HepG2 (cell line): ENCODE results near the gene FHIT. TPM values are rescaled to one million over a fixed set of nuclear protein-coding genes. Genes with fewer than 3 reads are reported as not detected.

Experiments
- ATAC-seq: fragments of 200-7000 bp; cut with Tn5 transposase; 3 replicates; pipeline ENCODE4 v1.9.1; 2020; ENCODE audit warnings: mild to moderate bottlenecking, moderate library complexity
- BruUV-seq: library from RNA; stranded (reverse); fragments of 400-500 nt; replicated peaks from 2 replicates; lab custom pipeline; 2021; lab: Mats Ljungman, UMichigan
- CTCF ChIA-PET: fragments of 300-600 bp; formaldehyde crosslinking; extraction: SDS; loops from one replicate; lab custom pipeline; 2021; ENCODE audit warnings: low total read pairs, inconsistent platforms, low intra/inter-chr PET ratio; lab: Yijun Ruan, JAX
- POLR2A ChIA-PET: fragments of 350-600 bp; sonication (Branson Sonifier 250); formaldehyde crosslinking; loops from one replicate; lab custom pipeline; 2020; ENCODE audit warnings: antibody characterized with exemption, inconsistent platforms; lab: Yijun Ruan, JAX
- DNase-seq: peaks from one replicate; pipeline ENCODE4 v3.0.0-alpha.2; 2015; ENCODE audit warnings: low spot score
- FAIRE-seq: peaks from 3 replicates; lab custom pipeline; 2011; peaks lifted over from hg19 to GRCh38; lab: Jason Lieb, UNC
- H2AFZ ChIP-seq: one replicate; pipeline ENCODE4 v1.6.1; 2011; ENCODE audit warnings: low read length, inconsistent platforms
- H3K27ac ChIP-seq: fragments of 300-600 bp; 3 replicates; pipeline ENCODE4 v1.8.0; 2011; ENCODE audit warnings: mixed run types, mild to moderate bottlenecking, mixed read lengths, low read length, inconsistent platforms; ENCODE audit not compliant: insufficient read depth; ENCODE audit errors: extremely low read length
- H3K27me3 ChIP-seq, 2 experiments: fragments of 200-600 bp in 1 of 2; 2 replicates in 1 of 2; 3 replicates in 1 of 2; pipeline versions ENCODE4 v1.6.0 to v1.8.0; 2011; ENCODE audit warnings: low read length in 2 of 2, mild to moderate bottlenecking in 2 of 2, moderate library complexity in 2 of 2, inconsistent platforms in 1 of 2; ENCODE audit not compliant: insufficient read depth in 2 of 2, control insufficient read depth in 1 of 2
- H3K36me3 ChIP-seq, 2 experiments: fragments of 200-600 bp in 1 of 2; replicated peaks in 1 of 2; 2 replicates in 1 of 2; 3 replicates in 1 of 2; pipeline versions ENCODE4 v1.5.1 to v1.8.0; 2011; ENCODE audit warnings: low read length in 2 of 2, inconsistent platforms in 1 of 2; ENCODE audit not compliant: insufficient read depth in 2 of 2, control insufficient read depth in 1 of 2
- H3K4me1 ChIP-seq: 2 replicates; pipeline ENCODE4 v1.5.1; 2012; ENCODE audit warnings: low read length, inconsistent platforms; ENCODE audit not compliant: insufficient read depth
- H3K4me2 ChIP-seq: 2 replicates; pipeline ENCODE4 v1.6.0; 2011; ENCODE audit warnings: low read depth, low read length, inconsistent platforms
- H3K4me3 ChIP-seq, 3 experiments: fragments of 200-600 bp in 1 of 3; sonication (generic), shearing (Covaris generic) in 1 of 3; replicated peaks in 1 of 3; 2 replicates each; pipeline ENCODE4 v1.5.1; 2011 to 2016; ENCODE audit warnings: low read length in 3 of 3, inconsistent platforms in 2 of 3, low read depth in 2 of 3, mild to moderate bottlenecking in 2 of 3, control low read depth in 1 of 3, mixed read lengths in 1 of 3; ENCODE audit not compliant: insufficient read depth in 1 of 3
- H3K79me2 ChIP-seq: one replicate; pipeline ENCODE4 v1.6.1; 2011; ENCODE audit warnings: low read length, inconsistent platforms; ENCODE audit not compliant: insufficient read depth
- H3K9ac ChIP-seq: 2 replicates; pipeline ENCODE4 v1.6.0; 2011; ENCODE audit warnings: mild to moderate bottlenecking, low read depth, low read length, inconsistent platforms; ENCODE audit not compliant: insufficient read depth
- H3K9me3 ChIP-seq: 2 replicates; pipeline ENCODE4 v1.5.1; 2012; ENCODE audit warnings: mild to moderate bottlenecking, low read length
- H4K20me1 ChIP-seq: 2 replicates; pipeline ENCODE4 v1.6.0; 2011; ENCODE audit warnings: inconsistent platforms, mild to moderate bottlenecking, low read length, moderate library complexity; ENCODE audit not compliant: insufficient read depth
- ARHGAP35 ChIP-seq: sonication (generic); formaldehyde crosslinking; IDR thresholded peaks from 2 replicates; pipeline ENCODE4 v1.9.0; 2022; ENCODE audit warnings: mild to moderate bottlenecking, inconsistent platforms, moderate library complexity, missing genetic modification reagents, borderline replicate concordance
- CBX5 ChIP-seq: sonication (generic); formaldehyde crosslinking; IDR thresholded peaks from 2 replicates; pipeline ENCODE4 v1.4.0; 2020; ENCODE audit warnings: missing genetic modification reagents, borderline replicate concordance
- GFI1 ChIP-seq: sonication (generic); formaldehyde crosslinking; IDR thresholded peaks from 2 replicates; pipeline ENCODE4 v1.5.0; 2020; ENCODE audit warnings: missing genetic modification reagents, mild to moderate bottlenecking, borderline replicate concordance
- HNF4A ChIP-seq: sonication (generic); formaldehyde crosslinking; IDR thresholded peaks from 2 replicates; pipeline ENCODE4 v1.4.0; 2020; ENCODE audit warnings: missing genetic modification reagents
- MATR3 ChIP-seq: sonication (generic); formaldehyde crosslinking; IDR thresholded peaks from 2 replicates; pipeline ENCODE4 v1.4.0; 2020; ENCODE audit warnings: missing genetic modification reagents
- PCBP1 ChIP-seq: fragments of 200-400 bp; formaldehyde crosslinking; IDR thresholded peaks from 2 replicates; pipeline ENCODE4 v1.6.1; 2017; ENCODE audit warnings: mild to moderate bottlenecking, low read depth, low read length, borderline replicate concordance
- PRDM10 ChIP-seq: sonication (generic); formaldehyde crosslinking; IDR thresholded peaks from 2 replicates; pipeline ENCODE4 v1.4.0; 2020; ENCODE audit warnings: low read depth, missing genetic modification reagents
- PTBP1 ChIP-seq: fragments of 200-400 bp; formaldehyde crosslinking; IDR thresholded peaks from 2 replicates; pipeline ENCODE4 v1.6.1; 2018; ENCODE audit warnings: low read length, low read depth; ENCODE audit not compliant: poor library complexity, severe bottlenecking
- YEATS2 ChIP-seq: sonication (generic); formaldehyde crosslinking; IDR thresholded peaks from 2 replicates; pipeline ENCODE4 v1.4.0; 2020; ENCODE audit warnings: missing genetic modification reagents, borderline replicate concordance
- ZBTB8A ChIP-seq: sonication (generic); formaldehyde crosslinking; IDR thresholded peaks from 2 replicates; pipeline ENCODE4 v1.4.0; 2020; ENCODE audit warnings: mild to moderate bottlenecking, low read depth, missing genetic modification reagents, borderline replicate concordance
- ZFP62 ChIP-seq: sonication (generic); formaldehyde crosslinking; IDR thresholded peaks from 2 replicates; pipeline ENCODE4 v1.4.0; 2020; ENCODE audit warnings: missing genetic modification reagents
- WGBS: methylation state at CpG from one replicate; pipeline ENCODE4 v1.1.6; 2017; ENCODE audit warnings: low lambda C conversion rate; 5-methylcytosine and 5-hydroxymethylcytosine counted together
- in situ Hi-C: cut with HindIII; loops from 2 replicates; pipeline ENCODE4 v1.10.0; 2017; ENCODE audit warnings: low pct_unique_long_range_greater_than_20kb; ENCODE audit not compliant: extremely low pct_ligation_motif_present
- intact Hi-C: fragments of 100-400 bp; cut with micrococcal nuclease; formaldehyde crosslinking; loops from one replicate; pipeline ENCODE4 v1.10.0; 2022; ENCODE audit not compliant: unreplicated experiment
- polyA plus RNA-seq, 8 experiments: library from polyadenylated mRNA; depleted of rRNA in 3 of 8; stranded (reverse) in 7 of 8; unstranded in 1 of 8; fragments of >200 nt; fragmentation: Illumina TruSeq in 4 of 8; extraction: Trizol in 4 of 8; gene quantifications; 2 replicates each; pipeline versions ENCODE4 v1.2.1 to v1.2.3, GENCODE V29; 2011 to 2016; ENCODE audit warnings: low read depth in 4 of 8, missing spikeins in 1 of 8, mixed read lengths in 1 of 8; ENCODE audit not compliant: insufficient read depth in 1 of 8
- total RNA-seq, 5 experiments: library from RNA; depleted of rRNA; stranded (reverse); fragments of >200 nt; fragmentation: Illumina TruSeq; extraction: Trizol; gene quantifications; 2 replicates each; pipeline ENCODE4 v1.2.3, GENCODE V29; 2016; ENCODE audit warnings: low read depth in 1 of 5
- TF ChIP-seq, protein P1 (sequence below): sonication (generic); formaldehyde crosslinking; IDR thresholded peaks from 2 replicates; pipeline ENCODE4 v1.8.1; 2023; ENCODE audit warnings: missing genetic modification reagents, inconsistent platforms, borderline replicate concordance
- TF ChIP-seq, protein P2 (sequence below): sonication (generic); formaldehyde crosslinking; IDR thresholded peaks from 2 replicates; pipeline ENCODE4 v1.4.0; 2020; ENCODE audit warnings: missing genetic modification reagents
- TF ChIP-seq, protein P3 (sequence below): sonication (generic); formaldehyde crosslinking; conservative IDR thresholded peaks from 2 replicates; pipeline ENCODE4 v1.4.0; 2020; ENCODE audit warnings: missing genetic modification reagents

Gene FHIT
- total and polyA plus RNA-seq, 2 of the 13 experiments (the other 11 are each of a cell fraction or from before 2014, with no cell fraction given): 4.0 to 4.6 TPM

GRCh38 chr3:59996056-59996455 lies 1255.2 kb downstream of the FHIT start:
- Histone ChIP-seq H3K4me3 (no peak overlapping the region), H3K4me2 (no peak overlapping the region), H3K9me3 (no peaks in the 10 kb centered on the region), H4K20me1 (no peaks in the 10 kb centered on the region), H3K36me3 (no peaks in the 10 kb centered on the region), H3K4me1 (no peaks in the 10 kb centered on the region), H2AFZ (no peak overlapping the region), H3K27me3 (no peaks in the 10 kb centered on the region), H3K27ac (no peak overlapping the region), H3K9ac (no peak overlapping the region), H3K79me2 (no peaks in the 10 kb centered on the region)
- POLR2A ChIA-PET: no interaction called here
- intact Hi-C loops (no loop called here), in situ Hi-C loops (no loop called here)
- DNase-seq (no peak), ATAC-seq (no peak), FAIRE-seq (no peak)
- no TSS peak for BruUV-seq
- no peak for TF ChIP-seq ZBTB8A (CRISPR knock-in tag)
- TF ChIP-seq PRDM10 (CRISPR knock-in tag): no peak
- no peak for TF ChIP-seq PTBP1
- TF ChIP-seq PCBP1: no peak
- TF ChIP-seq, protein P1, sequence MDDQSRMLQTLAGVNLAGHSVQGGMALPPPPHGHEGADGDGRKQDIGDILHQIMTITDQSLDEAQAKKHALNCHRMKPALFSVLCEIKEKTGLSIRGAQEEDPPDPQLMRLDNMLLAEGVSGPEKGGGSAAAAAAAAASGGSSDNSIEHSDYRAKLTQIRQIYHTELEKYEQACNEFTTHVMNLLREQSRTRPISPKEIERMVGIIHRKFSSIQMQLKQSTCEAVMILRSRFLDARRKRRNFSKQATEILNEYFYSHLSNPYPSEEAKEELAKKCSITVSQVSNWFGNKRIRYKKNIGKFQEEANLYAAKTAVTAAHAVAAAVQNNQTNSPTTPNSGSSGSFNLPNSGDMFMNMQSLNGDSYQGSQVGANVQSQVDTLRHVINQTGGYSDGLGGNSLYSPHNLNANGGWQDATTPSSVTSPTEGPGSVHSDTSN: no peak
- no peak for TF ChIP-seq CBX5 (CRISPR knock-in tag)
- TF ChIP-seq, protein P2, sequence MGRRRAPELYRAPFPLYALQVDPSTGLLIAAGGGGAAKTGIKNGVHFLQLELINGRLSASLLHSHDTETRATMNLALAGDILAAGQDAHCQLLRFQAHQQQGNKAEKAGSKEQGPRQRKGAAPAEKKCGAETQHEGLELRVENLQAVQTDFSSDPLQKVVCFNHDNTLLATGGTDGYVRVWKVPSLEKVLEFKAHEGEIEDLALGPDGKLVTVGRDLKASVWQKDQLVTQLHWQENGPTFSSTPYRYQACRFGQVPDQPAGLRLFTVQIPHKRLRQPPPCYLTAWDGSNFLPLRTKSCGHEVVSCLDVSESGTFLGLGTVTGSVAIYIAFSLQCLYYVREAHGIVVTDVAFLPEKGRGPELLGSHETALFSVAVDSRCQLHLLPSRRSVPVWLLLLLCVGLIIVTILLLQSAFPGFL (CRISPR knock-in tag): no peak
- TF ChIP-seq, protein P3, sequence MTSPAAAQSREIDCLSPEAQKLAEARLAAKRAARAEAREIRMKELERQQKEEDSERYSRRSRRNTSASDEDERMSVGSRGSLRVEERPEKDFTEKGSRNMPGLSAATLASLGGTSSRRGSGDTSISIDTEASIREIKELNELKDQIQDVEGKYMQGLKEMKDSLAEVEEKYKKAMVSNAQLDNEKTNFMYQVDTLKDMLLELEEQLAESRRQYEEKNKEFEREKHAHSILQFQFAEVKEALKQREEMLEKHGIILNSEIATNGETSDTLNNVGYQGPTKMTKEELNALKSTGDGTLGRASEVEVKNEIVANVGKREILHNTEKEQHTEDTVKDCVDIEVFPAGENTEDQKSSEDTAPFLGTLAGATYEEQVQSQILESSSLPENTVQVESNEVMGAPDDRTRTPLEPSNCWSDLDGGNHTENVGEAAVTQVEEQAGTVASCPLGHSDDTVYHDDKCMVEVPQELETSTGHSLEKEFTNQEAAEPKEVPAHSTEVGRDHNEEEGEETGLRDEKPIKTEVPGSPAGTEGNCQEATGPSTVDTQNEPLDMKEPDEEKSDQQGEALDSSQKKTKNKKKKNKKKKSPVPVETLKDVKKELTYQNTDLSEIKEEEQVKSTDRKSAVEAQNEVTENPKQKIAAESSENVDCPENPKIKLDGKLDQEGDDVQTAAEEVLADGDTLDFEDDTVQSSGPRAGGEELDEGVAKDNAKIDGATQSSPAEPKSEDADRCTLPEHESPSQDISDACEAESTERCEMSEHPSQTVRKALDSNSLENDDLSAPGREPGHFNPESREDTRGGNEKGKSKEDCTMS (CRISPR knock-in tag): no peak
- TF ChIP-seq ARHGAP35 (CRISPR knock-in tag): no peak
- TF ChIP-seq HNF4A (CRISPR knock-in tag): no peak
- no peak for TF ChIP-seq GFI1 (CRISPR knock-in tag)
- TF ChIP-seq YEATS2 (CRISPR knock-in tag): no peak
- no peak for TF ChIP-seq ZFP62 (CRISPR knock-in tag)
- no peak for TF ChIP-seq MATR3 (CRISPR knock-in tag)
- CTCF ChIA-PET: no interaction called here
- 15% methylated on average over 2 of the region's 2 CpGs for whole genome bisulfite sequencing
